H9 (cell line): ENCODE measurements around the gene DUSP5. TPM values are rescaled to one million over a fixed set of nuclear protein-coding genes. Genes with fewer than 3 reads are reported as not detected.

ENCODE experiments used
- DNase-seq: peaks from one replicate; pipeline ENCODE4 v3.0.0-alpha.2; 2017
- H2AFZ ChIP-seq: one replicate; pipeline ENCODE4 v1.6.1; 2013; ENCODE audit warnings: mild to moderate bottlenecking, low read length, control low read depth, moderate library complexity
- H2AK5ac ChIP-seq: 2 replicates; pipeline ENCODE4 v1.6.1; 2013; ENCODE audit warnings: low read length, control low read depth, mixed read lengths; ENCODE audit not compliant: insufficient read length
- H2BK120ac ChIP-seq: one replicate; pipeline ENCODE4 v1.6.1; 2013; ENCODE audit warnings: low read depth, mild to moderate bottlenecking, low read length, control low read depth, inconsistent platforms; ENCODE audit not compliant: poor library complexity, severe bottlenecking
- H2BK12ac ChIP-seq: 2 replicates; pipeline ENCODE4 v1.6.1; 2013; ENCODE audit warnings: low read length, control low read depth, mixed read lengths, low read depth; ENCODE audit not compliant: insufficient read length
- H2BK15ac ChIP-seq: 2 replicates; pipeline ENCODE4 v1.6.1; 2013; ENCODE audit warnings: low read depth, low read length, control low read depth
- H2BK20ac ChIP-seq: one replicate; pipeline ENCODE4 v1.6.1; 2013; ENCODE audit warnings: low read depth, mild to moderate bottlenecking, low read length, control low read depth, inconsistent platforms; ENCODE audit not compliant: poor library complexity, severe bottlenecking
- H2BK5ac ChIP-seq: 2 replicates; pipeline ENCODE4 v1.6.1; 2013; ENCODE audit warnings: low read length, control low read depth, mixed read lengths; ENCODE audit not compliant: insufficient read length
- H3K14ac ChIP-seq: 2 replicates; pipeline ENCODE4 v1.6.1; 2013; ENCODE audit warnings: low read length, control low read depth; ENCODE audit not compliant: insufficient read depth
- H3K18ac ChIP-seq: 2 replicates; pipeline ENCODE4 v1.6.1; 2013; ENCODE audit warnings: low read depth, mild to moderate bottlenecking, mixed read lengths, low read length, control low read depth; ENCODE audit not compliant: insufficient read length
- H3K23ac ChIP-seq: 2 replicates; pipeline ENCODE4 v1.6.1; 2013; ENCODE audit warnings: low read length, control low read depth, mixed read lengths, low read depth; ENCODE audit not compliant: insufficient read length
- H3K23me2 ChIP-seq: 2 replicates; pipeline ENCODE4 v1.6.1; 2013; ENCODE audit warnings: low read depth, mild to moderate bottlenecking, mixed read lengths, low read length, control low read depth; ENCODE audit not compliant: insufficient read length, poor library complexity, severe bottlenecking
- H3K27ac ChIP-seq: 2 replicates; pipeline ENCODE4 v1.5.1; 2013; ENCODE audit warnings: low read length, control low read depth, mixed read lengths, low read depth; ENCODE audit not compliant: insufficient read length
- H3K27me3 ChIP-seq: 2 replicates; pipeline ENCODE4 v1.6.1; 2013; ENCODE audit warnings: low read length, control low read depth, inconsistent platforms; ENCODE audit not compliant: insufficient read depth
- H3K4ac ChIP-seq: 2 replicates; pipeline ENCODE4 v1.6.1; 2013; ENCODE audit warnings: low read depth, mild to moderate bottlenecking, control low read depth, inconsistent platforms, low read length, moderate library complexity
- H3K4me1 ChIP-seq: 2 replicates; pipeline ENCODE4 v1.6.1; 2013; ENCODE audit warnings: low read length, control low read depth, inconsistent platforms; ENCODE audit not compliant: insufficient read depth
- H3K4me2 ChIP-seq: 2 replicates; pipeline ENCODE4 v1.6.1; 2013; ENCODE audit warnings: low read length, control low read depth, mixed read lengths; ENCODE audit not compliant: insufficient read length, insufficient read depth
- H3K56ac ChIP-seq: 2 replicates; pipeline ENCODE4 v1.6.1; 2013; ENCODE audit warnings: low read depth, mild to moderate bottlenecking, mixed read lengths, low read length, control low read depth; ENCODE audit not compliant: insufficient read length
- H3K79me1 ChIP-seq: 2 replicates; pipeline ENCODE4 v1.6.1; 2013; ENCODE audit warnings: low read depth, mild to moderate bottlenecking, moderate library complexity, low read length, control low read depth, inconsistent platforms; ENCODE audit not compliant: insufficient read depth, poor library complexity, severe bottlenecking
- H3K79me2 ChIP-seq: 2 replicates; pipeline ENCODE4 v1.6.1; 2013; ENCODE audit warnings: low read length, control low read depth, inconsistent platforms; ENCODE audit not compliant: insufficient read depth
- H3K9ac ChIP-seq: 2 replicates; pipeline ENCODE4 v1.6.1; 2013; ENCODE audit warnings: low read length, control low read depth, mixed read lengths; ENCODE audit not compliant: insufficient read length; ENCODE audit errors: extremely low read depth
- H3K9me3 ChIP-seq: one replicate; pipeline ENCODE4 v1.6.1; 2013; ENCODE audit warnings: low read depth, low read length, inconsistent platforms; ENCODE audit not compliant: control insufficient read depth
- H3T11ph ChIP-seq: one replicate; pipeline ENCODE4 v1.6.1; 2013; ENCODE audit warnings: mild to moderate bottlenecking, low read length, control low read depth, inconsistent platforms
- H4K20me1 ChIP-seq: one replicate; pipeline ENCODE4 v1.6.1; 2013; ENCODE audit not compliant: control insufficient read depth, insufficient read length, insufficient read depth
- H4K5ac ChIP-seq: 2 replicates; pipeline ENCODE4 v1.6.1; 2013; ENCODE audit warnings: low read depth, mild to moderate bottlenecking, mixed read lengths, low read length, control low read depth; ENCODE audit not compliant: insufficient read length
- H4K8ac ChIP-seq: replicated peaks from 2 replicates; pipeline ENCODE4 v1.6.1; 2013; ENCODE audit warnings: low read length, control low read depth, mixed read lengths, low read depth; ENCODE audit not compliant: insufficient read length
- H4K91ac ChIP-seq: 2 replicates; pipeline ENCODE4 v1.6.1; 2013; ENCODE audit warnings: low read depth, mild to moderate bottlenecking, moderate library complexity, mixed read lengths, low read length, control low read depth; ENCODE audit not compliant: insufficient read length
- H3K27ac Mint-ChIP-seq, 3 experiments: 2 replicates in 2 of 3; 3 replicates in 1 of 3; pipeline ENCODE4 v1.8.0; 2020 to 2021; ENCODE audit warnings: mixed read lengths in 3 of 3, mild to moderate bottlenecking in 1 of 3, moderate library complexity in 1 of 3
- H3K27me3 Mint-ChIP-seq: 2 replicates; pipeline ENCODE4 v1.8.0; 2021; ENCODE audit warnings: low read depth, mild to moderate bottlenecking, moderate library complexity, mixed read lengths
- H3K36me3 Mint-ChIP-seq, 3 experiments: 2 replicates in 2 of 3; 3 replicates in 1 of 3; pipeline ENCODE4 v1.8.0; 2020 to 2021; ENCODE audit warnings: low read depth in 3 of 3, mixed read lengths in 3 of 3; ENCODE audit not compliant: insufficient read depth in 1 of 3
- H3K4me1 Mint-ChIP-seq, 2 experiments: 2 replicates each; pipeline ENCODE4 v1.8.0; 2020; ENCODE audit warnings: mixed read lengths in 2 of 2
- H3K4me3 Mint-ChIP-seq, 2 experiments: 2 replicates in 1 of 2; 3 replicates in 1 of 2; pipeline ENCODE4 v1.8.0; 2020 to 2021; ENCODE audit warnings: mild to moderate bottlenecking in 2 of 2, mixed read lengths in 2 of 2, moderate library complexity in 1 of 2
- H3K9me3 Mint-ChIP-seq, 2 experiments: 2 replicates in 1 of 2; 3 replicates in 1 of 2; pipeline ENCODE4 v1.8.0; 2020; ENCODE audit warnings: mild to moderate bottlenecking in 2 of 2, mixed read lengths in 2 of 2, moderate library complexity in 1 of 2
- WGBS: extraction: QIAGEN DNeasy Blood & Tissue Kit; methylation state at CpG from one replicate; pipeline ENCODE4 v1.1.7; 2013; ENCODE audit warnings: missing lambda C conversion rate, low lambda C conversion rate, mixed read lengths; ENCODE audit not compliant: insufficient read length; ENCODE audit errors: extremely low coverage; 5-methylcytosine and 5-hydroxymethylcytosine counted together
- total RNA-seq: library from RNA; stranded (reverse); gene quantifications from 2 replicates; pipeline ENCODE4 v1.2.1, GENCODE V29; 2021
- TF ChIP-seq, protein P1 (sequence below): fragments of 200-600 bp; sonication (generic); conservative IDR thresholded peaks from 3 replicates; pipeline ENCODE4 v1.8.0; 2021; ENCODE audit warnings: antibody characterized with exemption, mild to moderate bottlenecking

DUSP5 gene
- total RNA-seq, 1 experiment from 2014 or later: 29.3 TPM

DNA sequence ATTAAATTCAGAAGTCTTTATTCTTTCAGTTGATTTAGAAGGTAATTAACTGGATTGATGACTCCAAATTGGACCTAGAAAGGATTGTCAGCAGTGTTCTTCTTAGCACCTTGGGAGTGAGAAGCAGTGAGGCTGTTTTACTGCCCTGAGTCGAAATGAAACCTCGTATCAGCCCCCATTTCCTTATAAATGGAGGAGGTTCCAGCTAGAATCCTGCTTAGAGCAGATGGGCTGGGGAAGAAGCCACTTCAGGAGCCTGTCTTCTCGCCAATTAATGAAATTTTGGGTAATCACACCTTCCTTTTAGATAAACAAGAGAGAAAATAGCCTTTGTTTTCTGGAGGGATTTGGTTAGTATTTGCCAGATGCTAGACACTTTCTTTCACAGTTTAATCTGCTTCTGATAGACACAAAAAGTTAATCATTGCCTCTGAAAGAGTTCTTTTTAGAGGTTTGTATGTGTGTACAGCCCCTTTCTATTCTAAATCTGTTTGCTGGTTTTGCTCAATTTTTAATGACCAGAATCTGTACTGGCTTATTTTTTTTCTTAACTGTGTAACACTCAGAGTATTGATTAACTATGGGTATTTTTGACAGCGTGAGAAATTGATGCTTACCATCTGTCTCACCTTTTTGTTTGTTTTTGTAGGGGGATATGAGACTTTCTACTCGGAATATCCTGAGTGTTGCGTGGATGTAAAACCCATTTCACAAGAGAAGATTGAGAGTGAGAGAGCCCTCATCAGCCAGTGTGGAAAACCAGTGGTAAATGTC, 4.6 kb downstream of the DUSP5 start:
- Histone ChIP-seq H4K5ac (no peak overlapping the region), H3K4ac (no peak overlapping the region), H2BK120ac (no peak overlapping the region), H3K9me3 (no peaks in the 10 kb centered on the region), H4K91ac (no peak overlapping the region), H3K23me2 (peaks cover 13% of the 10 kb centered on the region), H3K27ac (no peak overlapping the region), H3K79me1 (peaks cover 2% of the 10 kb centered on the region), H2BK20ac (no peak overlapping the region), H3T11ph (no peak overlapping the region), H3K14ac (no peak overlapping the region), H3K27me3 (no peaks in the 10 kb centered on the region; the same call in 1 of the 2 replicates), H4K8ac (no peak overlapping the region), H2BK15ac (no peak overlapping the region), H3K23ac (no peak overlapping the region), H3K79me2 (peaks cover 21% of the 10 kb centered on the region; the same call in 1 of the 2 replicates), H2BK5ac (no peak overlapping the region), H3K4me2 (no peak overlapping the region), H2BK12ac (no peak overlapping the region), H3K4me1 (peaks cover 12% of the 10 kb centered on the region), H2AK5ac (no peak overlapping the region), H3K56ac (no peak overlapping the region), H3K18ac (no peak overlapping the region), H2AFZ (no peak overlapping the region), H3K9ac (no peak overlapping the region), H4K20me1 (peaks cover 4% of the 10 kb centered on the region)
- peaks cover 33 to 39% of the 10 kb centered on the region in 2 experiments for H3K4me1 Mint-ChIP-seq
- peaks cover 21% of the 10 kb centered on the region for H3K27me3 Mint-ChIP-seq
- H3K36me3 Mint-ChIP-seq: peaks cover 16 to 44% (median 28%) of the 10 kb centered on the region in 3 experiments; a peak in 4 of 7 replicates
- peak overlapping the region in 1 of 3 experiments; percentile 59; a peak in 1 of 7 replicates for H3K27ac Mint-ChIP-seq
- no CpG with 5 or more reads among the region's 6 CpGs for WGBS
- H3K9me3 Mint-ChIP-seq: peaks cover 0 to 2% of the 10 kb centered on the region in 2 experiments; a peak in 3 of 5 replicates
- peak overlapping the region in 1 of 2 experiments; percentile 46; a peak in 2 of 5 replicates for H3K4me3 Mint-ChIP-seq
- TF ChIP-seq, protein P1, sequence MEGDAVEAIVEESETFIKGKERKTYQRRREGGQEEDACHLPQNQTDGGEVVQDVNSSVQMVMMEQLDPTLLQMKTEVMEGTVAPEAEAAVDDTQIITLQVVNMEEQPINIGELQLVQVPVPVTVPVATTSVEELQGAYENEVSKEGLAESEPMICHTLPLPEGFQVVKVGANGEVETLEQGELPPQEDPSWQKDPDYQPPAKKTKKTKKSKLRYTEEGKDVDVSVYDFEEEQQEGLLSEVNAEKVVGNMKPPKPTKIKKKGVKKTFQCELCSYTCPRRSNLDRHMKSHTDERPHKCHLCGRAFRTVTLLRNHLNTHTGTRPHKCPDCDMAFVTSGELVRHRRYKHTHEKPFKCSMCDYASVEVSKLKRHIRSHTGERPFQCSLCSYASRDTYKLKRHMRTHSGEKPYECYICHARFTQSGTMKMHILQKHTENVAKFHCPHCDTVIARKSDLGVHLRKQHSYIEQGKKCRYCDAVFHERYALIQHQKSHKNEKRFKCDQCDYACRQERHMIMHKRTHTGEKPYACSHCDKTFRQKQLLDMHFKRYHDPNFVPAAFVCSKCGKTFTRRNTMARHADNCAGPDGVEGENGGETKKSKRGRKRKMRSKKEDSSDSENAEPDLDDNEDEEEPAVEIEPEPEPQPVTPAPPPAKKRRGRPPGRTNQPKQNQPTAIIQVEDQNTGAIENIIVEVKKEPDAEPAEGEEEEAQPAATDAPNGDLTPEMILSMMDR: no peak
- DNase-seq: no peak
